Lung (tissue), 12 donors: Measurements from ENCODE around the gene TVP23A. TPM values are rescaled to one million over a fixed set of nuclear protein-coding genes. Genes with fewer than 3 reads are reported as not detected.

Source experiments
- ATAC-seq: fragments of 200-7000 bp; cut with Tn5 transposase; one replicate; pipeline ENCODE4 v1.9.1; 2020; ENCODE audit warnings: moderate number of reproducible peaks; ENCODE audit not compliant: insufficient read depth, low FRiP score
- DNase-seq, 3 donors: peaks; one replicate each; pipeline ENCODE4 v3.0.0-alpha.2; 2013 to 2017
- H3K27ac ChIP-seq, 2 donors: one replicate each; pipeline ENCODE4 v1.5.1; 2013; ENCODE audit warnings: mild to moderate bottlenecking in 2 of 2, moderate library complexity in 2 of 2, control low read depth in 1 of 2, inconsistent platforms in 1 of 2, low read depth in 1 of 2, low read length in 1 of 2
- H3K27me3 ChIP-seq, 3 donors: one replicate each; pipeline ENCODE4 v1.5.1; 2013; ENCODE audit warnings: low read length in 2 of 3; ENCODE audit not compliant: control insufficient read depth in 3 of 3, insufficient read depth in 3 of 3
- H3K36me3 ChIP-seq, 4 donors: one replicate each; pipeline ENCODE4 v1.5.1; 2013; ENCODE audit warnings: low read length in 4 of 4, mild to moderate bottlenecking in 1 of 4, moderate library complexity in 1 of 4; ENCODE audit not compliant: control insufficient read depth in 4 of 4, insufficient read depth in 4 of 4
- H3K4me1 ChIP-seq, 5 donors: one replicate each; pipeline ENCODE4 v1.5.1; 2013; ENCODE audit warnings: low read length in 5 of 5, mild to moderate bottlenecking in 2 of 5, moderate library complexity in 1 of 5; ENCODE audit not compliant: control insufficient read depth in 5 of 5, insufficient read depth in 5 of 5
- H3K4me3 ChIP-seq: one replicate; pipeline ENCODE4 v1.5.1; 2013; ENCODE audit warnings: mild to moderate bottlenecking, control low read depth, moderate library complexity
- H3K9ac ChIP-seq, 2 donors: one replicate each; pipeline ENCODE4 v1.5.1; 2013; ENCODE audit warnings: low read length in 2 of 2, control low read depth in 1 of 2; ENCODE audit not compliant: insufficient read depth in 1 of 2
- H3K9me3 ChIP-seq, 4 donors: one replicate each; pipeline ENCODE4 v1.5.1; 2013; ENCODE audit warnings: low read length in 3 of 4, mild to moderate bottlenecking in 1 of 4, moderate library complexity in 1 of 4; ENCODE audit not compliant: control insufficient read depth in 4 of 4, insufficient read depth in 3 of 4
- CTCF ChIP-seq: IDR thresholded peaks from 2 replicates; pipeline ENCODE4 v1.5.1; 2012; ENCODE audit warnings: mild to moderate bottlenecking; ENCODE audit errors: control extremely low read depth, extremely low read depth
- WGBS, 2 donors: extraction: QIAGEN DNeasy Blood & Tissue Kit; methylation state at CpG; one replicate each; pipeline ENCODE4 v1.1.7; 2013; 5-methylcytosine and 5-hydroxymethylcytosine counted together
- polyA plus RNA-seq, 2 donors: library from polyadenylated mRNA; stranded (reverse); fragments of 200-250 nt; gene quantifications; one replicate each; pipeline ENCODE4 v1.2.1, GENCODE V29; 2013
- total RNA-seq, 2 donors: library from RNA; depleted of rRNA in 1 of 2; stranded (reverse); fragments of >200 nt in 1 of 2; gene quantifications; one replicate each; pipeline ENCODE4 v1.2.1, GENCODE V29; 2014 to 2021
- donor health status: control.
- donor health status: control.
- donor health status: Bipolar disorder and iron deficiency.
- donor health status: healthy.
- donor health status: DM: yes; HTN: yes; CAD: no.

TVP23A gene
- total and polyA plus RNA-seq, 4 donors, result 0.22 to 6.1 (median 0.25) TPM

GRCh38 chr16:10852286-10852685 lies 33.7 kb upstream of the TVP23A start:
- H3K27me3 ChIP-seq, result no peaks in the 10 kb centered on the region
- TF ChIP-seq CTCF, result no peak
- no peaks in the 10 kb centered on the region for H3K36me3 ChIP-seq
- H3K9me3 ChIP-seq, result no peaks in the 10 kb centered on the region
- no peak overlapping the region for H3K4me3 ChIP-seq
- no peaks in the 10 kb centered on the region for H3K4me1 ChIP-seq
- ATAC-seq (no peak), DNase-seq (no peak)
- H3K27ac ChIP-seq, result no peak overlapping the region
- no peak overlapping the region for H3K9ac ChIP-seq
- WGBS, 2 donors, result 20 to 42% methylated on average over 4 of the region's 4 CpGs

- H3K27me3 ChIP-seq, result no peaks in the 10 kb centered on the region
- H3K36me3 ChIP-seq, result no peaks in the 10 kb centered on the region
- H3K9ac ChIP-seq, result no peak overlapping the region
- TF ChIP-seq CTCF, result no peak
- ATAC-seq (no peak), DNase-seq (no peak)
- WGBS, 2 donors, result 93 to 94% methylated on average over 3 of the region's 3 CpGs
- H3K9me3 ChIP-seq, result no peaks in the 10 kb centered on the region
- H3K4me3 ChIP-seq, result no peak overlapping the region
- H3K4me1 ChIP-seq, result peaks cover 0 to 5% (median 0%) of the 10 kb centered on the region in 5 donors
- H3K27ac ChIP-seq, result no peak overlapping the region
Observed at GRCh38 chr16:10851512-10851911, 32.9 kb upstream of the TVP23A start.

GRCh38 chr16:10850478-10850850 lies 31.9 kb upstream of the TVP23A start:
- DNase-seq, result no peak
- WGBS, 2 donors, result 51 to 67% methylated on average over 4 of the region's 4 CpGs
- Histone ChIP-seq H3K27ac (no peak overlapping the region), H3K4me3 (no peak overlapping the region), H3K27me3 (no peaks in the 10 kb centered on the region), H3K4me1 (peaks cover 0 to 5% (median 0%) of the 10 kb centered on the region in 5 donors), H3K9me3 (no peaks in the 10 kb centered on the region), H3K9ac (no peak overlapping the region), H3K36me3 (no peaks in the 10 kb centered on the region)
- TF ChIP-seq CTCF, result no peak
- no peak for ATAC-seq
